Ascending aorta (tissue), 2 donors: ENCODE results near the gene EFEMP1. TPM values are rescaled to one million over a fixed set of nuclear protein-coding genes. Genes with fewer than 3 reads are reported as not detected.

Source experiments
- DNase-seq, 2 donors: peaks; one replicate each; pipeline ENCODE4 v3.0.0-alpha.2; 2019; ENCODE audit warnings: low spot score in 2 of 2
- H3K27ac ChIP-seq, 2 donors: fragments of 200-600 bp; sonication (generic); one replicate each; pipeline ENCODE4 v1.5.1; 2016 to 2017; ENCODE audit warnings: mild to moderate bottlenecking in 1 of 2
- H3K27me3 ChIP-seq: fragments of 200-600 bp; sonication (generic); one replicate; pipeline ENCODE4 v1.5.1; 2017
- H3K36me3 ChIP-seq, 2 donors: fragments of 200-600 bp; sonication (generic); one replicate each; pipeline ENCODE4 v1.5.1; 2016
- H3K4me1 ChIP-seq, 2 donors: fragments of 200-600 bp; sonication (generic); one replicate each; pipeline ENCODE4 v1.5.1; 2016 to 2017; ENCODE audit warnings: mild to moderate bottlenecking in 1 of 2
- H3K4me3 ChIP-seq, 2 donors: fragments of 200-600 bp; sonication (generic); one replicate each; pipeline ENCODE4 v1.5.1; 2016 to 2017; ENCODE audit warnings: mild to moderate bottlenecking in 1 of 2
- H3K9me3 ChIP-seq, 2 donors: fragments of 200-600 bp; sonication (generic); one replicate each; pipeline ENCODE4 v1.5.1; 2016
- intact Hi-C: fragments of 100-400 bp; cut with DNase I; formaldehyde crosslinking; loops from one replicate; pipeline ENCODE4 v1.15.1; 2023
- total RNA-seq: library from RNA; depleted of rRNA; stranded (reverse); fragments of >200 nt; gene quantifications from one replicate; pipeline ENCODE4 v1.1.0, GENCODE V29; 2016
- TF ChIP-seq, protein P1 (sequence below), 3 experiments: fragments of 200-600 bp in 2 of 3; fragments of 450-650 bp in 1 of 3; sonication (generic) in 2 of 3; IDR thresholded peaks; one replicate each; pipeline ENCODE4 v1.5.1; 2016 to 2019; ENCODE audit warnings: antibody characterized with exemption in 3 of 3, mild to moderate bottlenecking in 1 of 3, moderate library complexity in 1 of 3

Gene EFEMP1
- total RNA-seq, 1 donor from 2014 or later = 1,320 TPM

DNA sequence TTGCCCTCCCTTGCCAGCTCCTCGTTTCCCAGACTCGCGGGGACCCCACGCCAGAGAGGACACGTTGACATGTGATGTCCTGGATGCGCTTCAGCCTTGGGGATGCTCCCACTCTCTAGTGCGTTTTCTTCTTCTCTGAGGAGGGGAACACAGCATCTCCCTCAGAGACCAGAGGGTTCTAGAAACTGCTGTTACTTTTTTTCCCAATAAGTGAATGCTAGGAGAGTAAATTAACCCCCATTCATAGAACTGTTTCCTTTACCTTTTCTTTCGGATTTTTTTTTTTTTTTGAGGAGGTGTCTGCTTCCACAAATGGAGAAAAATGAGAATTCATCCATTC lies 370 bp upstream of the EFEMP1 start:
- Histone ChIP-seq H3K9me3 (no peaks in the 10 kb centered on the region), H3K4me1 (peaks cover 0 to 6% of the 10 kb centered on the region in 2 donors), H3K27me3 (no peaks in the 10 kb centered on the region), H3K4me3 (peak overlapping the region; percentile 66 to 83), H3K36me3 (no peaks in the 10 kb centered on the region), H3K27ac (peak overlapping the region; percentile 74 to 80)
- intact Hi-C loops = loop anchor here (2.0 to 10.0 kb wide), 5 partner anchors 37 to 149 kb away; no protein-coding TSS in a partner anchor
- TF ChIP-seq, protein P1, sequence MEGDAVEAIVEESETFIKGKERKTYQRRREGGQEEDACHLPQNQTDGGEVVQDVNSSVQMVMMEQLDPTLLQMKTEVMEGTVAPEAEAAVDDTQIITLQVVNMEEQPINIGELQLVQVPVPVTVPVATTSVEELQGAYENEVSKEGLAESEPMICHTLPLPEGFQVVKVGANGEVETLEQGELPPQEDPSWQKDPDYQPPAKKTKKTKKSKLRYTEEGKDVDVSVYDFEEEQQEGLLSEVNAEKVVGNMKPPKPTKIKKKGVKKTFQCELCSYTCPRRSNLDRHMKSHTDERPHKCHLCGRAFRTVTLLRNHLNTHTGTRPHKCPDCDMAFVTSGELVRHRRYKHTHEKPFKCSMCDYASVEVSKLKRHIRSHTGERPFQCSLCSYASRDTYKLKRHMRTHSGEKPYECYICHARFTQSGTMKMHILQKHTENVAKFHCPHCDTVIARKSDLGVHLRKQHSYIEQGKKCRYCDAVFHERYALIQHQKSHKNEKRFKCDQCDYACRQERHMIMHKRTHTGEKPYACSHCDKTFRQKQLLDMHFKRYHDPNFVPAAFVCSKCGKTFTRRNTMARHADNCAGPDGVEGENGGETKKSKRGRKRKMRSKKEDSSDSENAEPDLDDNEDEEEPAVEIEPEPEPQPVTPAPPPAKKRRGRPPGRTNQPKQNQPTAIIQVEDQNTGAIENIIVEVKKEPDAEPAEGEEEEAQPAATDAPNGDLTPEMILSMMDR (IDR thresholded peaks at IDR 0.05) = no peak
- DNase-seq = no peak

DNA sequence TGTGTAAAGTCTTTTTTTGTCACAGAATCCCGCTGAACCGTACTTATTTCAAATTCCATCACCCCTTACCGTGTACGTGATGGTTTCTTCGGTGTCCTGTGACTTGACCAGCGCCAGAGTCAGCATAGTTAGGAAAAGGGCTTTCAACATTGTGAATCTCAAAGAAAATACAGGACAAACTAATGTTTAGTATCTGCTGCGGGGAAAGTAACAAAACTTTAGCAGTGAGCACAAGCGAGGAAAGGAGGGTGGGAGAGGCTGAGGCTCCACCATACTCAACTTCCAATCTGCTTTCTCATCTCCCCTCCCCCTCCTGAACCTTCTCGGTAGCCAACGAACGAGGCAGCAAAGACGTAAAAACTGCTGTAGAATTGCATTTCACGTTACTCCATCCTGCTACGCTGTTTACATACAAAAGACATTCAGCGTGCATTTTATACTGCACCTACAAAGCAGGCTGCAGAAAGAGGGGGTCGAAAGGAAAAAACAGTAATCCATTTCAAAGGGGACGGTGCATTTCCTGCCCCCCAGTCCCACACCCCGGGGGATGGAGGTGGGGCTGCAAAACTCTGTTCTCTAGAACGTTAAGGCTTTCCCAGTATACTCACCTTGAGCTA lies 1.2 kb downstream of the EFEMP1 start:
- no peaks in the 10 kb centered on the region for H3K9me3 ChIP-seq
- TF ChIP-seq, protein P1 (IDR thresholded peaks at IDR 0.05) = no peak
- H3K27me3 ChIP-seq = no peaks in the 10 kb centered on the region
- intact Hi-C loops = loop anchor here (2.0 to 10.0 kb wide), 5 partner anchors 35 to 148 kb away; no protein-coding TSS in a partner anchor
- H3K4me1 ChIP-seq = peaks cover 0 to 6% of the 10 kb centered on the region in 2 donors
- peak overlapping the region; percentile 66 to 83 for H3K4me3 ChIP-seq
- peak overlapping the region; percentile 74 to 80 for H3K27ac ChIP-seq
- H3K36me3 ChIP-seq = peaks cover 0 to 8% of the 10 kb centered on the region in 2 donors
- no peak for DNase-seq

DNA sequence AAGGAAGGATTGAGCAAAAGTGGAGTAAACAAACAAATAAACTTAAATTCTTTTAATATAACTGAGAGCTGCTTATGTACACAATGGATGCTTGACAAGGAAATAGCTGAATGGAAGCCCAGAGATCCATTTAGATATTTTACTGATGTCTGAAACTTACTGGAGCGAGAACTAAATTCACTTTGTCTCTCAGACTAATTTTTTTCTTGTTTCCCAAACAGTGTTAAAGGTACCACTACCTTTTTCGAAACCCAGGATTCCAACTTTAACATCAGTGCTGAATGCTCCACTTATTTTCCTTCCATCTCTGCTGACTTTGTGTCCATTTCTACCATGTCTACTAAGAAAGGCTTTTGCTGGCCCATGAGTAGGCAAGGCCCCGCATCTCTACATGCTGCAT lies 4.0 kb downstream of the EFEMP1 start:
- no peaks in the 10 kb centered on the region for H3K27me3 ChIP-seq
- TF ChIP-seq, protein P1 (IDR thresholded peaks at IDR 0.05) = no peak

DNA sequence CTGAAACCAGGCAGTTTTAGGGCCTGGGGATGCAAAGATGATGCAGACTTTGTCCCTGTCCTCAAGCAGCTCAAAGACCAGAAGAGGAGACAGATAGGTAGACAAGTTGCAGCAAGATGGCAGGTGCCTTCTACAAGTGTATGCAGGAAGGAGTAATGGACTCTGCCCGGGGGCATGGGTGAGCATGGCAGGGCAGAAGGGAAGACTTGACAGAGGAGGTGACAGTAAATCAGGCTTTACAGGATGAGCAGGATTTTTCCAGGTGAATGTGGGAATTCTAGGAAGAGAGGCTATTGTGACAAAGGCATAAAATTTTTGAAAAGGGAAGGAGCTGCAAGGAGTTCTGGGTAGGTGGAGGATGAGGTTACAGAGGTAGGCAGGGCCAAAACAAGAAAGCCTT lies 4.7 kb downstream of the EFEMP1 start:
- Histone ChIP-seq H3K4me3 (peak overlapping the region in 1 of 2 donors; percentile 2), H3K27me3 (no peaks in the 10 kb centered on the region), H3K4me1 (peaks cover 0 to 13% of the 10 kb centered on the region in 2 donors), H3K27ac (peak overlapping the region in 1 of 2 donors; percentile 74), H3K36me3 (peaks cover 3 to 14% of the 10 kb centered on the region in 2 donors), H3K9me3 (no peaks in the 10 kb centered on the region)
- no peak for DNase-seq
- TF ChIP-seq, protein P1 (IDR thresholded peaks at IDR 0.05) = no peak
- intact Hi-C loops = no loop called here

More for the DNA sequence above, 4.0 kb downstream of the EFEMP1 start:
- no peak for DNase-seq
- Histone ChIP-seq H3K4me1 (peaks cover 0 to 12% of the 10 kb centered on the region in 2 donors), H3K4me3 (peak overlapping the region in 1 of 2 donors; percentile 66), H3K36me3 (peaks cover 3 to 14% of the 10 kb centered on the region in 2 donors), H3K9me3 (no peaks in the 10 kb centered on the region), H3K27ac (peak overlapping the region; percentile 13 to 74)
- intact Hi-C loops = no loop called here

DNA sequence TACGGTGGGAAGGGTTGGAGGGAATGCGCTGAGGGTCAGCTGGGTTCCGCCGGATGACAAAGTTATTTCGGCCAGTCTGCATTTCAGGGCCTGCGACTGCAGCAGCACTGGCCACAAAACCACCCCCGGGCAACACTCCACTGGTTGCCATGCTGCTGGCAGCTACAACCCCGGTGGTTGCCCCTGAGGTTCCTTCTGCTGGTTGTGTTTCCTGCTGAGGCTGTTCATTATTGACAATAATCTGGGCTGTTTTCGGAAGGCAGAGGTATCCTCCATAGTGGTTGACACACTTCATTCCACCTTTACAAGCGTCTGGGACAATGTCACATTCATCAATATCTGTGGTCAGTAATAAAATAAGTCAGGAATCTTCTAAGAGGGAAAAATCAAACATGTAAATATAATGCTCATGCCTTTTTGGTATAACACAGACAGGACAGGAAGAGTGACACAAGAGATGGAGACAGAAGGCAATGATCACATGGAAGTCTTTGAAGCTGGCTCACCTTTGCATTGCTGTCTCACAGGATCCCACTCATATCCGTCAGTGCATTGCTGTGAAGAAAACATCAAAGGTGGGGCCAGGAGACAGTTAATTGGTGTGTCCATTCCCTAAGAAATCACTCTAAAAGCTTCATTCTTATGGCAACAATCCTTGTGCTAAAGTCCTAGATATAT lies 5.7 kb downstream of the EFEMP1 start:
- Histone ChIP-seq H3K36me3 (peaks cover 3 to 14% of the 10 kb centered on the region in 2 donors), H3K27ac (peak overlapping the region in 1 of 2 donors; percentile 74), H3K4me1 (peaks cover 3 to 16% of the 10 kb centered on the region in 2 donors), H3K4me3 (peak overlapping the region in 1 of 2 donors; percentile 36), H3K9me3 (no peaks in the 10 kb centered on the region), H3K27me3 (no peaks in the 10 kb centered on the region)
- no peak for DNase-seq
- intact Hi-C loops = no loop called here
- TF ChIP-seq, protein P1 (IDR thresholded peaks at IDR 0.05) = no peak
